HTERT RPE-1 (cell line): ENCODE results near the gene ARTN.

ENCODE experiments used
- in situ Hi-C: fragments of 300-500 bp; cut with MboI; formaldehyde crosslinking; loops from 4 replicates; pipeline ENCODE4 v1.14.3; 2020; ENCODE audit warnings: low sequenced_read_pairs

Gene ARTN

DNA sequence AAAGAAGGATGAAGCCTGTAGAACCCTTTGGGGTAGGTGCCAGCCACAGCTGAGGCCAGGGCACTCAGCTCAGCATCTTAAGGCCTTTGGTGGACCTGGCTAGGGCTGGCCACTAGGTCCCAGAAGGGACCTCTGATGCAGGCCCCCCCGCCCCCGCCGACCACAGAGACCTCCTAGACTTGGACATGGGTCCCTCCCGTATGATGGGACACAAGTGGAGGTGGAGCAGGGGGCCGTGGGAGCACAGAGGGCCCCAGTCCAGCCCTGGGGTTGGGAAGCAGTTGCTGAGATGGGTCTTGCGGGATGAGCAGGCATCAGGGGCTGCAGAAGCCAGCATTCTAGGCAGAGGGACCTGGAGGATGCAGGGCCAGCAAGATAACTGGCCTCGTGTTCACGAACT is 48.6 kb downstream of the ARTN start:
- in situ Hi-C loops, result no loop called here

- in situ Hi-C loops, result no loop called here
Measured at GRCh38 chr1:43982808-43983207, 49.2 kb downstream of the ARTN start.

GRCh38 chr1:43983253-43983899 is 49.8 kb downstream of the ARTN start:
- in situ Hi-C loops, result no loop called here

- in situ Hi-C loops, result no loop called here
Measured at GRCh38 chr1:43984855-43985254, 51.3 kb downstream of the ARTN start.

GRCh38 chr1:43985984-43986595 is 52.5 kb downstream of the ARTN start:
- in situ Hi-C loops, result no loop called here

DNA sequence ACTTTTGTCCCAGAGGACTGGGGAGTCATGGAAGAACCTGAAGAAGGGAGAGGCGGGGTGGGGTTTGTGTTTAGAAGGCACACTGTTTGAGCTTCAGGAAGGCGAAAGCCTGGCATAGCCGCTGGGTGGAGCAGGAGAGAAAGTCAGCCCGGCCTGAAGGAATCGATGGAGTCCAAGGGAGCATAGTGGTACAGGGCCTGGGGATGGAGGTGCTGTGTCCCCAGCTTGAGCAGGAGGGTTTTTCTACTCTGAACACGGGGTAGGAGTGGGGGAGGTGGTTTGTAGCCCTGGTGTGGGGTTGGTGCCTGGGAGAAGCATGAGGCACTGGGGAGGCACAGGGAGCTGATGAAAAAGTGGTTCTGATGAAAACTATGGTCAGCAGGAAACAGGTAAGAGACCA is 53.1 kb downstream of the ARTN start:
- in situ Hi-C loops, result no loop called here
